ENCODE data around the gene KANK3.
"Not testable (repeated sequence)": the region's sequence is repeated elsewhere in the genome, so short reads cannot be mapped to it uniquely, and the experiment has no call there.

The KANK3 gene

GRCh38 chr19:8361921-8362793 lies 19.1 kb upstream of the KANK3 start:
- Histone ChIP-seq H3K9me3 (no peaks in the 10 kb centered on the region), H3K27me3 (peaks cover 69% of the 10 kb centered on the region), H3K36me3 (no peaks in the 10 kb centered on the region), H3K27ac (no peak overlapping the region), H3K4me3 (ENCODE audit: low read depth in 1 of 2, low read length in 1 of 2) (no peak overlapping the region), H3K4me1 (ENCODE audit: control insufficient read depth in 1 of 2, insufficient read depth in 1 of 2, low read depth in 1 of 2, low read length in 1 of 2) (peaks cover 8 to 12% of the 10 kb centered on the region in 2 experiments)
- TF ChIP-seq, protein P1, sequence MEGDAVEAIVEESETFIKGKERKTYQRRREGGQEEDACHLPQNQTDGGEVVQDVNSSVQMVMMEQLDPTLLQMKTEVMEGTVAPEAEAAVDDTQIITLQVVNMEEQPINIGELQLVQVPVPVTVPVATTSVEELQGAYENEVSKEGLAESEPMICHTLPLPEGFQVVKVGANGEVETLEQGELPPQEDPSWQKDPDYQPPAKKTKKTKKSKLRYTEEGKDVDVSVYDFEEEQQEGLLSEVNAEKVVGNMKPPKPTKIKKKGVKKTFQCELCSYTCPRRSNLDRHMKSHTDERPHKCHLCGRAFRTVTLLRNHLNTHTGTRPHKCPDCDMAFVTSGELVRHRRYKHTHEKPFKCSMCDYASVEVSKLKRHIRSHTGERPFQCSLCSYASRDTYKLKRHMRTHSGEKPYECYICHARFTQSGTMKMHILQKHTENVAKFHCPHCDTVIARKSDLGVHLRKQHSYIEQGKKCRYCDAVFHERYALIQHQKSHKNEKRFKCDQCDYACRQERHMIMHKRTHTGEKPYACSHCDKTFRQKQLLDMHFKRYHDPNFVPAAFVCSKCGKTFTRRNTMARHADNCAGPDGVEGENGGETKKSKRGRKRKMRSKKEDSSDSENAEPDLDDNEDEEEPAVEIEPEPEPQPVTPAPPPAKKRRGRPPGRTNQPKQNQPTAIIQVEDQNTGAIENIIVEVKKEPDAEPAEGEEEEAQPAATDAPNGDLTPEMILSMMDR (IDR thresholded peaks at IDR 0.05) = no peak

GRCh38 chr19:8360196-8360595 lies 17.1 kb upstream of the KANK3 start:
- no peak overlapping the region for H3K4me3 ChIP-seq (ENCODE audit: low read depth in 1 of 2, low read length in 1 of 2)
- peaks cover 8 to 12% of the 10 kb centered on the region in 2 experiments for H3K4me1 ChIP-seq (ENCODE audit: control insufficient read depth in 1 of 2, insufficient read depth in 1 of 2, low read depth in 1 of 2, low read length in 1 of 2)
- peaks cover 49% of the 10 kb centered on the region for H3K27me3 ChIP-seq
- H3K36me3 ChIP-seq = no peaks in the 10 kb centered on the region
- no peak overlapping the region for H3K27ac ChIP-seq
- no peaks in the 10 kb centered on the region for H3K9me3 ChIP-seq
- TF ChIP-seq, protein P1 (IDR thresholded peaks at IDR 0.05) = no peak

DNA sequence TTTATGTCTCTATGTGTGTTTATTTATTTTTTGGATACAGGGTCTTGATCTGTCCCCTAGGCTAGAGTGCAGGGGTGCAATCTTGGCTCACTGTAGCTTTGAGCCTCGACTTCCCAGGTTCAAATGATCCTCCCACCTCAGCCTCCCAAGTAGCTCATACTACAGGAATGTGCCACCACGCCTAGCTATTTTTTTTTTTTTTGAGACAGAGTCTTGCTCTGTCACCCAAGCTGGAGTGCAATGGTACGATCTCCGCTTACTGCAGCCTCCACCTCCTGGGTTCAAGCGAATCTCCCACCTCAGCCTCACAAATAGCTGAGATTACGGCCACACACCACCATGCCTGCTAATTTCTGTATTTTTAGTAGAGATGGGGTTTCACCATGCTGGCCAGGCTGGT lies 15.9 kb upstream of the KANK3 start:
- Histone ChIP-seq H3K36me3 (no peaks in the 10 kb centered on the region), H3K4me1 (ENCODE audit: control insufficient read depth in 1 of 2, insufficient read depth in 1 of 2, low read depth in 1 of 2, low read length in 1 of 2) (peaks cover 6 to 11% of the 10 kb centered on the region in 2 experiments), H3K4me3 (ENCODE audit: low read depth in 1 of 2, low read length in 1 of 2) (no peak overlapping the region), H3K27me3 (peaks cover 37% of the 10 kb centered on the region), H3K27ac (no peak overlapping the region), H3K9me3 (no peaks in the 10 kb centered on the region)
- TF ChIP-seq, protein P1 (IDR thresholded peaks at IDR 0.05) = no peak

DNA sequence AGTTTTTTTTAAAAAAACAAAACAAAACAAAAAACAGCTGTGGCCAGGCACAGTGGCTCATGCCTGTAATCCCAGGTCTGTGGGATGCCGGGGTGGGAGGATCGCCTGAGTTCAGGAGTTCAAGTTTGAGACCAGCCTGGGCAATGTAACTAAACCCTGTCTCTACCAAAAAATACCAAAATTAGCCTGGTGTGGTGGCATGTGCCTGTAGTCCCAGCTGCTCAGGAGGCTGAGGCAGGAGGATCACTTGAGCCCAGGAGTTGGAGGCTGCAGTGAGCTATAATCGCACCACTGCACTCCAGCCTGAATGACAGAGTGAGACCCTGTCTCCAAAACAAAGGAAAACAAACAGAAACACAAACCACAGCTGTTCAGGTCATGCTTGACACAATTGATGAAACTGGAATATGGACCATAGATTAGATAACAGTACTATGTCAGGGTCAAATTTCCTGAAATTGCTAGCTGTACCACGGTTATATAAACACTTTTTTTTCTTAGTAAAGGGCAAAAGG lies 14.0 kb upstream of the KANK3 start:
- H3K4me3 ChIP-seq (ENCODE audit: low read depth in 1 of 2, low read length in 1 of 2) = no peak overlapping the region
- H3K36me3 ChIP-seq = no peaks in the 10 kb centered on the region
- TF ChIP-seq, protein P1 (IDR thresholded peaks at IDR 0.05) = no peak
- no peaks in the 10 kb centered on the region for H3K9me3 ChIP-seq
- peaks cover 37% of the 10 kb centered on the region for H3K27me3 ChIP-seq
- no peak overlapping the region for H3K27ac ChIP-seq
- H3K4me1 ChIP-seq (ENCODE audit: control insufficient read depth in 1 of 2, insufficient read depth in 1 of 2, low read depth in 1 of 2, low read length in 1 of 2) = peaks cover 0 to 7% of the 10 kb centered on the region in 2 experiments

GRCh38 chr19:8355631-8356402 lies 12.8 kb upstream of the KANK3 start:
- Histone ChIP-seq H3K4me3 (ENCODE audit: low read depth in 1 of 2, low read length in 1 of 2) (no peak overlapping the region), H3K27me3 (peaks cover 38% of the 10 kb centered on the region), H3K9me3 (no peaks in the 10 kb centered on the region), H3K27ac (no peak overlapping the region), H3K4me1 (ENCODE audit: control insufficient read depth in 1 of 2, insufficient read depth in 1 of 2, low read depth in 1 of 2, low read length in 1 of 2) (peaks cover 0 to 7% of the 10 kb centered on the region in 2 experiments), H3K36me3 (no peaks in the 10 kb centered on the region)
- TF ChIP-seq, protein P1 (IDR thresholded peaks at IDR 0.05) = no peak

DNA sequence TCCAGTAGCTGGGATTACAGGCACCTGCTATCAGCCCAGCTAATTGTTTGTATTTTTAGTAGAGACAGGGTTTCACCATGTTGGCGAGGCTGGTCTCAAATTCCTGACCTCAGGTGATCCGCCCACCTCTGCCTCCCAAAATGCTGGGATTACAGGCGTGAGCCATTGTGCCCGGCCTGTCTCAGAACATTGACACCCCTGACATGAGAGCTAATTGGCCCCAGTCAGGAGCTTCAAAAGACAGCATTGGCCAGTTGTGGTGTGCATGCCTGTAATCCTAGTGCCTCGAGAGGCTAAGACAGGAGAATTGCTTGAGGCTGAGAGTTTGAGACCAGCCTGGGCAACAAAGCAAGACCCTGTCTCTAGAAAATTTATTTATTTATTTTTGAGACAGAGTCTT lies 9.8 kb upstream of the KANK3 start:
- not testable (repeated sequence) for H3K36me3 ChIP-seq; H3K4me3 ChIP-seq (ENCODE audit: low read depth in 1 of 2, low read length in 1 of 2); H3K4me1 ChIP-seq (ENCODE audit: control insufficient read depth in 1 of 2, insufficient read depth in 1 of 2, low read depth in 1 of 2, low read length in 1 of 2); H3K27ac ChIP-seq; H3K9me3 ChIP-seq
- peaks cover 42% of the 10 kb centered on the region for H3K27me3 ChIP-seq
